ENCODE measurements around the gene SUPT20HL2. TPM values are rescaled to one million over a fixed set of nuclear protein-coding genes. Genes with fewer than 3 reads are reported as not detected.

Gene SUPT20HL2
- total and polyA plus RNA-seq, 5 donors: not detected

DNA sequence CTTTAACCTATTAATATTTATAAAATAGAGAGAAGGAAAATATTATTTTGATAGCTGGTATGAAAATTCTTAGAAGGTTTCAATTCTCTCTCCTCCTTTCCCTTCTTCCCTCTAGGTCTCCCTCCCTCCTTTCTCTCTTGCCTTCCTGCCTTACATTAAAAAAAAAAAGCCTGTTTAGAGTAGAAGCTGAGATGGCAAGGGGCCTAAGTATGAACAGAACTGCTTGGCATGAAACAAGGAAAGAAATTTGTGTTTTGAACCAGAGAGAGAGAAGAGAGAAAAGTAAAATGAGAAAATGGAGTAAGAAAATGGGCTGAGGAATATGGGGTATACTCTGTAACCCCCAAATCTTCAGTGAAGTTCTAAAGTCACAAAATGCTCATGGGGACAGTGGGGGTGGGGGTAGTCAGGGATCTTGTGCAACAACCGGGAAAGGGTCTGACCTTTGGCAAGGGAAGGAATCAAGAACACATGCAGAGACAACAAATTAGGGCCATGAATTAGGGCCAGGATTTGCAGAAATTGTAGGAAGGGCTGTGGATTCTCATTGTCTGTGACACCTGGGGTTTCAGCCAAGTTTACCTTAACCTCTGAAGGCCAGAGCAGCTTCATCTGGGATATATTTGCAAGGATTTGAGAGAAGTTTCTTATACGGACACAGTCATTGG lies 30.6 kb downstream of the SUPT20HL2 start:
- ATAC-seq (no peak), DNase-seq (no peak)
- Histone ChIP-seq H3K27me3 (ENCODE audit: control insufficient read depth, insufficient read depth) (no peaks in the 10 kb centered on the region), H3K4me3 (ENCODE audit: low read length) (no peak overlapping the region), H3K4me1 (ENCODE audit: control insufficient read depth, insufficient read depth, low read length) (no peaks in the 10 kb centered on the region), H3K9me3 (ENCODE audit: control insufficient read depth, low read length) (no peaks in the 10 kb centered on the region), H3K27ac (ENCODE audit: low read length) (no peak overlapping the region)
- 63% methylated on average over 2 of the region's 2 CpGs for WGBS
- intact Hi-C loops (cut with DNase I): no loop called here

DNA sequence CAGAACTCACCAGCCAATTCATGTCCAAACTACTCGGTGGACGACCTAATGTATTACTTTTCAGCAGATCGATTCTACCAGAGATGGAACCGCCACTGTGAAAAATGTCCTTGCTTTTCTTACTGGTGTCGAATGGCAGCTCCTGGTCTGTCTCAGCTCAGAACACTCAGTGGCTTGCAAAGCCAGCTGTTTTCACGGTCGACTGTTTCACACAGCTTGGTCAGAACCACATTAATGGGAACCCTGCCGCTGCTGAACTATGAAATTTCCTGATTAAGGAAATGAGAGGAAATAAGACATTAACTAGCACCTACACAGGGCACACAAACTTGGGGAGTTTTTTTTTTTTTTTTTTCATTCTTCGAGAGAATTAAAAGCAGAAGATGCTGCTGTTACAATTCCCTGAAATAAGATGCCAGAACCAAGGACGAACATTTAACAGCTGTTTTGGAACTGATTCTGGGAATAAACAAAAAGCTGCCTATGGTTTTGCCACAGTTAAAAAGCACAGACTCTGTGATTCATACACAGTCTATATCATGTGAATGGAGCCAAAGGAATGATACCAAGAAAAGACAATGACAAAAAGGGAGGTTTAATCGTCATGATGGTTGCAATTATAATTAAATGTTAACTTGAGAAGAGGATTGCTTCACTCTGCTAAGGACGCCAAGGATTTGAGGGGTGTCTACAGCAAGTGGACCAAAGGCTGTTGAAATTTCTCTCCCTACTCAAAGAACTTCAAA lies 31.3 kb downstream of the SUPT20HL2 start:
- no peaks in the 10 kb centered on the region for H3K9me3 ChIP-seq (ENCODE audit: control insufficient read depth, low read length)
- H3K4me3 ChIP-seq (ENCODE audit: low read length): no peak overlapping the region
- intact Hi-C loops (cut with DNase I): no loop called here
- H3K4me1 ChIP-seq (ENCODE audit: control insufficient read depth, insufficient read depth, low read length): no peaks in the 10 kb centered on the region
- 26% methylated on average over 12 of the region's 12 CpGs for WGBS
- no peak for DNase-seq
- ATAC-seq: peak in 1 of 2 donors; percentile 48
- no peak overlapping the region for H3K27ac ChIP-seq (ENCODE audit: low read length)
- no peaks in the 10 kb centered on the region for H3K27me3 ChIP-seq (ENCODE audit: control insufficient read depth, insufficient read depth)

GRCh38 chrX:24277405-24277804 lies 36.5 kb downstream of the SUPT20HL2 start:
- Histone ChIP-seq H3K9me3 (ENCODE audit: control insufficient read depth, low read length) (no peaks in the 10 kb centered on the region), H3K4me1 (ENCODE audit: control insufficient read depth, insufficient read depth, low read length) (no peaks in the 10 kb centered on the region), H3K27me3 (ENCODE audit: control insufficient read depth, insufficient read depth) (no peaks in the 10 kb centered on the region), H3K4me3 (ENCODE audit: low read length) (no peak overlapping the region), H3K27ac (ENCODE audit: low read length) (no peak overlapping the region)
- no peak for DNase-seq
- intact Hi-C loops (cut with DNase I): no loop called here
- WGBS: 94% methylated on average over 5 of the region's 5 CpGs
- no peak for ATAC-seq

DNA sequence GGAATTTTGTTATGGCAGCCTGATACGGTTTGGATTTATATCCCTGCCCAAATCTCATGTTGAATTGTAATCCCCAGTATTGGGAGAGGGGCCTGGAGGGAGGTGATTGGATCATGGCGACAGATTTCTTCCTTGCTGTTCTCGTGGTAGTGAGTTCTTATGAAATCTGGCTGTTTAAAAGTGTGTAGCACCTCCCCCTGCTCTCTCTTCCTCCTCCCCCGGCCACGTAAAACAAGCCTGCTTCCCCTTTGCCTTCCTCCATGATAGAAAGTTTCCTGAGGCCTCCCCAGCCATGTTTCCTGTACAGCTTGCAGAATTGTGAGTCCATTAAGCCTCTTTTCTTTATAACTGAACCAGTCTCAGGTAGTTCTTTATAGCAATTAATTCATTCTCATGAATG lies 37.9 kb downstream of the SUPT20HL2 start:
- no peak for ATAC-seq
- DNase-seq: no peak
- no peak overlapping the region for H3K27ac ChIP-seq (ENCODE audit: low read length)
- H3K4me3 ChIP-seq (ENCODE audit: low read length): no peak overlapping the region
- intact Hi-C loops (cut with DNase I): no loop called here
- H3K9me3 ChIP-seq (ENCODE audit: control insufficient read depth, low read length): no peaks in the 10 kb centered on the region
- no peaks in the 10 kb centered on the region for H3K27me3 ChIP-seq (ENCODE audit: control insufficient read depth, insufficient read depth)
- WGBS: 58% methylated on average over 5 of the region's 5 CpGs
- H3K4me1 ChIP-seq (ENCODE audit: control insufficient read depth, insufficient read depth, low read length): no peaks in the 10 kb centered on the region

DNA sequence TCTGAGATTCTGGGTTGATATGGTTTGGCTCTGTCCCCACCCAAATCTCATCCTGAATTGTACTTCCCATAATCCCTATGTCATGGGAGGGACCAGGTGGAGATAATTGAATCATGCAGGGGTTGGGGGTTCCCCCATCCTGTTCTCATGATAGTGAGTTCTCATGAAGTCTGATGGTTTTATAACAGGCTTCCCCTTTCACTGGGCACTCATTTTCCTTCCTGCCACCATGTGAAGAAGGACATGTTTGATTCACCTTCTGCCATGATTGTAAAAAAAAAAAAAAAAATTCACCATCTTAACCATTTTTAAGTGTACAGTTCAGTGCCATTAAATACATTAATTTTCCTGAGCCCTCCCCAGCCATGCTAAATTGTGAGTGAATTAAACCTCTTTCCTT lies 42.6 kb downstream of the SUPT20HL2 start:
- Histone ChIP-seq H3K27me3 (ENCODE audit: control insufficient read depth, insufficient read depth) (no peaks in the 10 kb centered on the region), H3K27ac (ENCODE audit: low read length) (no peak overlapping the region), H3K9me3 (ENCODE audit: control insufficient read depth, low read length) (no peaks in the 10 kb centered on the region), H3K4me3 (ENCODE audit: low read length) (no peak overlapping the region), H3K4me1 (ENCODE audit: control insufficient read depth, insufficient read depth, low read length) (no peaks in the 10 kb centered on the region)
- DNase-seq: no peak
- intact Hi-C loops (cut with DNase I): no loop called here
- no peak for ATAC-seq

GRCh38 chrX:24268786-24269185 lies 45.1 kb downstream of the SUPT20HL2 start:
- WGBS: 90% methylated on average over 5 of the region's 5 CpGs
- H3K27ac ChIP-seq (ENCODE audit: low read length): no peak overlapping the region
- H3K9me3 ChIP-seq (ENCODE audit: control insufficient read depth, low read length): no peaks in the 10 kb centered on the region
- intact Hi-C loops (cut with DNase I): no loop called here
- no peak overlapping the region for H3K4me3 ChIP-seq (ENCODE audit: low read length)
- DNase-seq (no peak), ATAC-seq (no peak)
- no peaks in the 10 kb centered on the region for H3K4me1 ChIP-seq (ENCODE audit: control insufficient read depth, insufficient read depth, low read length)
- H3K27me3 ChIP-seq (ENCODE audit: control insufficient read depth, insufficient read depth): no peaks in the 10 kb centered on the region

GRCh38 chrX:24266996-24267395 lies 46.9 kb downstream of the SUPT20HL2 start:
- DNase-seq: no peak

DNA sequence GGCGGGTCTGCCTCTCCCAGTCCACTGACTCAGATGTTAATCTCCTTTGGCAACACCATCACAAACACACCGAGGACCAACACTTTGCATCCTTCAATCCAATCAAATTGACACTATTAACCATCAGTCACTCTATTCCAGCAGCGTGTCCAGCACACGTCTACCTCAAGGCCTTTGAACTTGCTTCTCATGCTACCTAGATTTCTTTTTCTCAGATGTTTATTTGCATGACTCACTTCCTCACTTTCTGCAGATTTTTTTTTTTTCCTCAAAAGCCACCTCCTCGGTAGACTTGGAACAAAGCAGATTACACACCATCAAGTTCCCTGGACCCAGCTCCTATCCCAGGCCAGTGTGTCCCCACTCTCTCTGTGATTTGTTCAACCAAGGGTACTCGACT lies 49.5 kb downstream of the SUPT20HL2 start:
- Histone ChIP-seq H3K4me1 (ENCODE audit: control insufficient read depth, insufficient read depth, low read length) (no peaks in the 10 kb centered on the region), H3K27ac (ENCODE audit: low read length) (no peak overlapping the region), H3K4me3 (ENCODE audit: low read length) (no peak overlapping the region), H3K27me3 (ENCODE audit: control insufficient read depth, insufficient read depth) (no peaks in the 10 kb centered on the region), H3K9me3 (ENCODE audit: control insufficient read depth, low read length) (no peaks in the 10 kb centered on the region)
- intact Hi-C loops (cut with DNase I): no loop called here
- whole genome bisulfite sequencing: 84% methylated on average over 6 of the region's 6 CpGs
- no peak for ATAC-seq
- DNase-seq: no peak

More at GRCh38 chrX:24266996-24267395, 46.9 kb downstream of the SUPT20HL2 start:
- WGBS: 91% methylated on average over 4 of the region's 4 CpGs
- no peak overlapping the region for H3K27ac ChIP-seq (ENCODE audit: low read length)
- intact Hi-C loops (cut with DNase I): no loop called here
- H3K27me3 ChIP-seq (ENCODE audit: control insufficient read depth, insufficient read depth): no peaks in the 10 kb centered on the region
- ATAC-seq: no peak
- H3K4me1 ChIP-seq (ENCODE audit: control insufficient read depth, insufficient read depth, low read length): no peaks in the 10 kb centered on the region
- H3K9me3 ChIP-seq (ENCODE audit: control insufficient read depth, low read length): no peaks in the 10 kb centered on the region
- no peak overlapping the region for H3K4me3 ChIP-seq (ENCODE audit: low read length)

DNA sequence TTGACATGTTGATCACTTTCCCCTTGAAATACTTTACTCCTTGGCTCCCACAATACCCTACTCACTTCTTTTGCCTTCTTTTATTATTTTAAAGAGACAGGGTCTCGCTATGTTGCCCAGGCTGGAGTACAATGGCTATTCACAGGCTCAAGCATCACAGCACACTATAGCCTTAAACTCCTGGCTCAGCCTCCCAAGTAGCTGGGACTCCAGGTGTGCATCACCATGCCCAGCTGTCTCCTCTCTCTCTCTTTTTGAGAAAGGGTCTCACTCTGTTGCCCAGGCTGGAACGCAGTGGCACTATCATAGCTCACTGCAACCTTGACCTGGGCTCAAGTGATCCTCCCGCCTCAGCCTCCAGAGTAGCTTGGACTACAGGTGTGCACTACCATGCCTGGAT lies 51.6 kb downstream of the SUPT20HL2 start:
- Histone ChIP-seq H3K9me3 (ENCODE audit: control insufficient read depth, low read length) (no peaks in the 10 kb centered on the region), H3K27me3 (ENCODE audit: control insufficient read depth, insufficient read depth) (no peaks in the 10 kb centered on the region), H3K4me1 (ENCODE audit: control insufficient read depth, insufficient read depth, low read length) (no peaks in the 10 kb centered on the region), H3K4me3 (ENCODE audit: low read length) (no peak overlapping the region), H3K27ac (ENCODE audit: low read length) (no peak overlapping the region)
- WGBS: 95% methylated on average over 3 of the region's 3 CpGs
- intact Hi-C loops (cut with DNase I): no loop called here
- DNase-seq (no peak), ATAC-seq (no peak)

Data from right cardiac atrium (tissue), 5 donors.